ENCODE measurements around the gene AUTS2. TPM values are rescaled to one million over a fixed set of nuclear protein-coding genes. Genes with fewer than 3 reads are reported as not detected.

AUTS2 gene
- total and polyA plus RNA-seq, 2 donors (not counting 1 experiment from before 2014, with no cell fraction given): 0.60 to 9.1 TPM

GRCh38 chr7:70774950-70775527 lies 1176.8 kb downstream of the AUTS2 start:
- H3K4me1 ChIP-seq (ENCODE audit: control insufficient read depth, extremely low read depth, insufficient read depth, low read length): no peaks in the 10 kb centered on the region
- H4K20me1 ChIP-seq (ENCODE audit: control insufficient read depth, extremely low read depth, insufficient read depth, low read length): no peaks in the 10 kb centered on the region
- no peaks in the 10 kb centered on the region for H3K9me3 ChIP-seq (ENCODE audit: control insufficient read depth, insufficient read depth, low read depth, low read length)
- peaks cover 3% of the 10 kb centered on the region for H3K36me3 ChIP-seq (ENCODE audit: control insufficient read depth, insufficient read depth, low read length)
- DNase-seq (ENCODE audit: low read depth in 2 of 2): no peak
- H3K4me3 ChIP-seq (replicated peaks in 1 of 4; ENCODE audit: control extremely low read depth in 1 of 4, insufficient read depth in 1 of 4, low read depth in 3 of 4, low read length in 4 of 4): no peak overlapping the region
- H3K27me3 ChIP-seq (ENCODE audit: control insufficient read depth, insufficient read depth, low read length): no peaks in the 10 kb centered on the region
- H3K4me2 ChIP-seq (ENCODE audit: extremely low read depth, insufficient read depth, low read length): no peak overlapping the region
- no peak overlapping the region for H3K9ac ChIP-seq (ENCODE audit: insufficient read depth, low read length)
- H3K27ac ChIP-seq (ENCODE audit: insufficient read depth, low read length): no peak overlapping the region
- no peaks in the 10 kb centered on the region for H3K79me2 ChIP-seq (ENCODE audit: control insufficient read depth, insufficient read depth, low read length)
- TF ChIP-seq CTCF (conservative IDR thresholded peaks at IDR 0.05 in 1 of 2, IDR thresholded peaks at IDR 0.05 in 1 of 2; ENCODE audit: low read depth in 1 of 2, low read length in 2 of 2) (no peak), EZH2 (IDR thresholded peaks at IDR 0.05; ENCODE audit: low read length, missing control alignments) (no peak)
- no peak overlapping the region for H2AFZ ChIP-seq (ENCODE audit: low read length)

DNA sequence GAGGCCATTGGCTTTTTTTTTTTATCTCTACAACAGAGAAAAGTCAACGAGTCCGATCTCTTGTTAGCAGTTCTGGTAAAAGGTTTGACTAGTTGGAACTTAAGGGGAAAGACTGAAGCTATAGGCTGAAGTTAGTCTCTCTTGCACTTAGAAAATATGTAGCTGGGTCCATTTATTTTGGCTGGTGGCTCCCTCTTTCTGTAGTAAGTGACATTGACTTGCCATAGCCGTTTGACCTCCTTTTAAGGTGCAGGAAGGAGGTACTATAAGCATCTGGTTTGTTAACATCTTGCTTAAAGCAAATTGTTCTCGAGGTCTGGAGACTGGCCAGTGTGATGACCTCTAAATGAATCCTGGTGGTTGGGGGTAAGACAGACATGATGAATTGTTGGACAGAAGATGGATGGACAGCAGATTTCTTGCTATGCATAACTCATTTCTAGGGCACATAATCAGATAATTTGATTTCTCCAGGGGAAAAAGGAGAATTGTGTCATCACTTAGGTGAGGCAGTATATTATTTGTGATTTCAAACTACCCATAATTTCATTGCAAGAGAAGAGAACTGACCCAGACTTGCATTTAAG lies 1177.4 kb downstream of the AUTS2 start:
- Histone ChIP-seq H3K4me1 (ENCODE audit: control insufficient read depth, extremely low read depth, insufficient read depth, low read length) (no peaks in the 10 kb centered on the region), H3K27ac (ENCODE audit: insufficient read depth, low read length) (no peak overlapping the region), H3K4me3 (replicated peaks in 1 of 4; ENCODE audit: control extremely low read depth in 1 of 4, insufficient read depth in 1 of 4, low read depth in 3 of 4, low read length in 4 of 4) (no peak overlapping the region), H3K27me3 (ENCODE audit: control insufficient read depth, insufficient read depth, low read length) (no peaks in the 10 kb centered on the region), H3K4me2 (ENCODE audit: extremely low read depth, insufficient read depth, low read length) (no peak overlapping the region), H3K79me2 (ENCODE audit: control insufficient read depth, insufficient read depth, low read length) (no peaks in the 10 kb centered on the region), H2AFZ (ENCODE audit: low read length) (no peak overlapping the region), H3K9ac (ENCODE audit: insufficient read depth, low read length) (no peak overlapping the region), H3K36me3 (ENCODE audit: control insufficient read depth, insufficient read depth, low read length) (peaks cover 3% of the 10 kb centered on the region), H4K20me1 (ENCODE audit: control insufficient read depth, extremely low read depth, insufficient read depth, low read length) (no peaks in the 10 kb centered on the region), H3K9me3 (ENCODE audit: control insufficient read depth, insufficient read depth, low read depth, low read length) (no peaks in the 10 kb centered on the region)
- TF ChIP-seq CTCF (conservative IDR thresholded peaks at IDR 0.05 in 1 of 2, IDR thresholded peaks at IDR 0.05 in 1 of 2; ENCODE audit: low read depth in 1 of 2, low read length in 2 of 2) (peak in 1 of 2 donors; percentile 22), EZH2 (IDR thresholded peaks at IDR 0.05; ENCODE audit: low read length, missing control alignments) (no peak)
- DNase-seq (ENCODE audit: low read depth in 2 of 2): peak; percentile 25 to 30

GRCh38 chr7:70776627-70777101 lies 1178.4 kb downstream of the AUTS2 start:
- Histone ChIP-seq H4K20me1 (ENCODE audit: control insufficient read depth, extremely low read depth, insufficient read depth, low read length) (no peaks in the 10 kb centered on the region), H3K4me2 (ENCODE audit: extremely low read depth, insufficient read depth, low read length) (no peak overlapping the region), H2AFZ (ENCODE audit: low read length) (no peak overlapping the region), H3K36me3 (ENCODE audit: control insufficient read depth, insufficient read depth, low read length) (no peaks in the 10 kb centered on the region), H3K27me3 (ENCODE audit: control insufficient read depth, insufficient read depth, low read length) (no peaks in the 10 kb centered on the region), H3K9me3 (ENCODE audit: control insufficient read depth, insufficient read depth, low read depth, low read length) (no peaks in the 10 kb centered on the region), H3K79me2 (ENCODE audit: control insufficient read depth, insufficient read depth, low read length) (no peaks in the 10 kb centered on the region), H3K4me3 (replicated peaks in 1 of 4; ENCODE audit: control extremely low read depth in 1 of 4, insufficient read depth in 1 of 4, low read depth in 3 of 4, low read length in 4 of 4) (no peak overlapping the region), H3K9ac (ENCODE audit: insufficient read depth, low read length) (no peak overlapping the region), H3K27ac (ENCODE audit: insufficient read depth, low read length) (no peak overlapping the region), H3K4me1 (ENCODE audit: control insufficient read depth, extremely low read depth, insufficient read depth, low read length) (no peaks in the 10 kb centered on the region)
- TF ChIP-seq EZH2 (IDR thresholded peaks at IDR 0.05; ENCODE audit: low read length, missing control alignments) (no peak), CTCF (conservative IDR thresholded peaks at IDR 0.05 in 1 of 2, IDR thresholded peaks at IDR 0.05 in 1 of 2; ENCODE audit: low read depth in 1 of 2, low read length in 2 of 2) (no peak)
- DNase-seq (ENCODE audit: low read depth in 2 of 2): peak in 1 of 2 donors; percentile 82
